Astrocyte (in vitro differentiated cells and primary cell): ENCODE measurements around the gene MXRA8. TPM values are rescaled to one million over a fixed set of nuclear protein-coding genes. Genes with fewer than 3 reads are reported as not detected.

Experiments
- DNase-seq: peaks from one replicate; pipeline ENCODE4 v3.0.0-alpha.2; 2010; ENCODE audit warnings: low read depth
- FAIRE-seq: peaks from 2 replicates; lab custom pipeline; 2011; peaks lifted over from hg19 to GRCh38; lab: Jason Lieb, UNC
- H2AFZ ChIP-seq: 2 replicates; pipeline ENCODE4 v1.6.0; 2012; ENCODE audit warnings: low read depth, low read length, inconsistent platforms
- H3K27ac ChIP-seq: 2 replicates; pipeline ENCODE4 v1.5.1; 2011; ENCODE audit warnings: low read depth, low read length, inconsistent platforms
- H3K27me3 ChIP-seq: 2 replicates; pipeline ENCODE4 v1.6.0; 2011; ENCODE audit warnings: low read length, inconsistent platforms; ENCODE audit not compliant: insufficient read depth
- H3K36me3 ChIP-seq: 2 replicates; pipeline ENCODE4 v1.5.1; 2011; ENCODE audit warnings: low read length, inconsistent platforms; ENCODE audit not compliant: insufficient read depth
- H3K4me1 ChIP-seq: 2 replicates; pipeline ENCODE4 v1.5.1; 2011; ENCODE audit warnings: low read length, inconsistent platforms; ENCODE audit not compliant: insufficient read depth
- H3K4me2 ChIP-seq: 2 replicates; pipeline ENCODE4 v1.6.0; 2012; ENCODE audit warnings: low read length, inconsistent platforms
- H3K4me3 ChIP-seq: 2 replicates; pipeline ENCODE4 v1.5.1; 2011; ENCODE audit warnings: low read depth, mild to moderate bottlenecking, low read length, inconsistent platforms; ENCODE audit not compliant: insufficient read depth
- H3K79me2 ChIP-seq: 2 replicates; pipeline ENCODE4 v1.6.0; 2012; ENCODE audit warnings: mild to moderate bottlenecking, low read length, inconsistent platforms; ENCODE audit not compliant: insufficient read depth
- H3K9ac ChIP-seq: 2 replicates; pipeline ENCODE4 v1.6.0; 2012; ENCODE audit warnings: mild to moderate bottlenecking, low read length, inconsistent platforms
- H3K9me3 ChIP-seq: 2 replicates; pipeline ENCODE4 v1.5.1; 2012; ENCODE audit warnings: low read depth, mild to moderate bottlenecking, low read length, inconsistent platforms; ENCODE audit not compliant: insufficient read depth
- H4K20me1 ChIP-seq: 2 replicates; pipeline ENCODE4 v1.6.0; 2012; ENCODE audit warnings: low read length, inconsistent platforms; ENCODE audit not compliant: insufficient read depth
- H3K27ac Mint-ChIP-seq: one replicate; pipeline ENCODE4 v1.8.0; 2021; ENCODE audit warnings: mild to moderate bottlenecking, mixed read lengths; ENCODE audit not compliant: unreplicated experiment
- H3K27me3 Mint-ChIP-seq: one replicate; pipeline ENCODE4 v1.8.0; 2021; ENCODE audit warnings: low read depth, mixed read lengths; ENCODE audit not compliant: unreplicated experiment
- H3K36me3 Mint-ChIP-seq: one replicate; pipeline ENCODE4 v1.8.0; 2021; ENCODE audit warnings: low read depth, mixed read lengths; ENCODE audit not compliant: unreplicated experiment
- H3K4me1 Mint-ChIP-seq: one replicate; pipeline ENCODE4 v1.8.0; 2021; ENCODE audit warnings: low read depth, mixed read lengths; ENCODE audit not compliant: unreplicated experiment
- H3K4me3 Mint-ChIP-seq: one replicate; pipeline ENCODE4 v1.8.0; 2021; ENCODE audit warnings: mild to moderate bottlenecking, moderate library complexity, mixed read lengths; ENCODE audit not compliant: unreplicated experiment
- H3K9me3 Mint-ChIP-seq: one replicate; pipeline ENCODE4 v1.8.0; 2021; ENCODE audit warnings: mild to moderate bottlenecking, mixed read lengths; ENCODE audit not compliant: unreplicated experiment
- EZH2 ChIP-seq: IDR thresholded peaks from 2 replicates; pipeline ENCODE4 v1.6.1; 2012; ENCODE audit warnings: mild to moderate bottlenecking, low read length, inconsistent platforms; ENCODE audit not compliant: insufficient read depth
- total RNA-seq: library from RNA; stranded (reverse); gene quantifications from 2 replicates; pipeline ENCODE4 v1.2.1, GENCODE V29; 2021
- TF ChIP-seq, protein P1 (sequence below): IDR thresholded peaks from 2 replicates; pipeline ENCODE4 v1.5.1; 2011; ENCODE audit warnings: low read depth, mild to moderate bottlenecking, inconsistent platforms, low read length, moderate library complexity; ENCODE audit not compliant: insufficient read depth

Gene MXRA8
- total RNA-seq, 1 donor from 2014 or later: 112 TPM

DNA sequence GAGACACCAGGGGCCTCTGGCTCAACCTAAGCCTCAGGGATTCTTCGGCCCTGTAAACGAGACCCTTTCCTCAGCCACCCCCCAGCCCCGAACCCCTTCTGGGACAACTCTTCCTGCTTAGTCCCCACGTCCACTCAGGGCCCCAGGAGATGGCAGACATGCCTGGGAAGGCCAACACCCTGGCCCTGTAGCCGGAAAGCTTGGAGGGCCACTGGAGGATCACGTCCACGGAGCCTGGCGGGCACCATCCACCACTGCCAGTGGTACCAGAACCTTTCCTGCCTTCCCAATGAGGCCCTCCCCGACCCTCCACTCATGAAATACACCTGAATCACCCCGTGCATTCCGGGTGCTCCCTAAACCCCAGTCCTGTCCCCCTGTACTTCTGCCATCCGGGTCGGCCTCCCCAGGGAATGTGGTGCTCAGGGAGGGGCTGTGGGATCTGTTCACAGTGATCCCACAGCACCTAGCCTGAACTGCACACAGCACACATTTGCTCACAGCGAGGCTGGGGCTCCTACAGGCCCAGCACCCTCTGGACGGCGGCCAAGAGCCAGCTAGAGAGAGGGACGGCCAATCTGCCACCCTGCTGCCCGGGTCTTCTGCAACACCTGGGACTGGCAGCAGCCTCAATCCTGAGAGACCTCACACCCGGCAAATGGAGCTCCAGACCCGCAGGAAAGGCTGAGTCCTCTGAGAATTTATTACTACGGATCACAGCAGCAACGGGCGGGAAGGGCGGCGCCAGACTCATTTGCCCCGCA lies 14.9 kb upstream of the MXRA8 start:
- H3K36me3 Mint-ChIP-seq: peaks cover 2% of the 10 kb centered on the region
- FAIRE-seq: no peak
- Histone ChIP-seq H3K27ac (no peak overlapping the region), H3K36me3 (peaks cover 3% of the 10 kb centered on the region), H3K79me2 (peaks cover 34% of the 10 kb centered on the region), H3K9ac (peak overlapping the region; percentile 94), H3K27me3 (no peaks in the 10 kb centered on the region), H3K9me3 (no peaks in the 10 kb centered on the region), H4K20me1 (peaks cover 26% of the 10 kb centered on the region), H3K4me1 (peaks cover 18% of the 10 kb centered on the region), H3K4me3 (peak overlapping the region; percentile 78), H2AFZ (no peak overlapping the region), H3K4me2 (peak overlapping the region; percentile 91)
- peaks cover 10% of the 10 kb centered on the region for H3K4me1 Mint-ChIP-seq
- H3K4me3 Mint-ChIP-seq: peak overlapping the region; percentile 86
- H3K27me3 Mint-ChIP-seq: no peaks in the 10 kb centered on the region
- no peaks in the 10 kb centered on the region for H3K9me3 Mint-ChIP-seq
- DNase-seq: no peak
- H3K27ac Mint-ChIP-seq: peak overlapping the region; percentile 47
- no peak for TF ChIP-seq EZH2
- TF ChIP-seq, protein P1, sequence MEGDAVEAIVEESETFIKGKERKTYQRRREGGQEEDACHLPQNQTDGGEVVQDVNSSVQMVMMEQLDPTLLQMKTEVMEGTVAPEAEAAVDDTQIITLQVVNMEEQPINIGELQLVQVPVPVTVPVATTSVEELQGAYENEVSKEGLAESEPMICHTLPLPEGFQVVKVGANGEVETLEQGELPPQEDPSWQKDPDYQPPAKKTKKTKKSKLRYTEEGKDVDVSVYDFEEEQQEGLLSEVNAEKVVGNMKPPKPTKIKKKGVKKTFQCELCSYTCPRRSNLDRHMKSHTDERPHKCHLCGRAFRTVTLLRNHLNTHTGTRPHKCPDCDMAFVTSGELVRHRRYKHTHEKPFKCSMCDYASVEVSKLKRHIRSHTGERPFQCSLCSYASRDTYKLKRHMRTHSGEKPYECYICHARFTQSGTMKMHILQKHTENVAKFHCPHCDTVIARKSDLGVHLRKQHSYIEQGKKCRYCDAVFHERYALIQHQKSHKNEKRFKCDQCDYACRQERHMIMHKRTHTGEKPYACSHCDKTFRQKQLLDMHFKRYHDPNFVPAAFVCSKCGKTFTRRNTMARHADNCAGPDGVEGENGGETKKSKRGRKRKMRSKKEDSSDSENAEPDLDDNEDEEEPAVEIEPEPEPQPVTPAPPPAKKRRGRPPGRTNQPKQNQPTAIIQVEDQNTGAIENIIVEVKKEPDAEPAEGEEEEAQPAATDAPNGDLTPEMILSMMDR: no peak

DNA sequence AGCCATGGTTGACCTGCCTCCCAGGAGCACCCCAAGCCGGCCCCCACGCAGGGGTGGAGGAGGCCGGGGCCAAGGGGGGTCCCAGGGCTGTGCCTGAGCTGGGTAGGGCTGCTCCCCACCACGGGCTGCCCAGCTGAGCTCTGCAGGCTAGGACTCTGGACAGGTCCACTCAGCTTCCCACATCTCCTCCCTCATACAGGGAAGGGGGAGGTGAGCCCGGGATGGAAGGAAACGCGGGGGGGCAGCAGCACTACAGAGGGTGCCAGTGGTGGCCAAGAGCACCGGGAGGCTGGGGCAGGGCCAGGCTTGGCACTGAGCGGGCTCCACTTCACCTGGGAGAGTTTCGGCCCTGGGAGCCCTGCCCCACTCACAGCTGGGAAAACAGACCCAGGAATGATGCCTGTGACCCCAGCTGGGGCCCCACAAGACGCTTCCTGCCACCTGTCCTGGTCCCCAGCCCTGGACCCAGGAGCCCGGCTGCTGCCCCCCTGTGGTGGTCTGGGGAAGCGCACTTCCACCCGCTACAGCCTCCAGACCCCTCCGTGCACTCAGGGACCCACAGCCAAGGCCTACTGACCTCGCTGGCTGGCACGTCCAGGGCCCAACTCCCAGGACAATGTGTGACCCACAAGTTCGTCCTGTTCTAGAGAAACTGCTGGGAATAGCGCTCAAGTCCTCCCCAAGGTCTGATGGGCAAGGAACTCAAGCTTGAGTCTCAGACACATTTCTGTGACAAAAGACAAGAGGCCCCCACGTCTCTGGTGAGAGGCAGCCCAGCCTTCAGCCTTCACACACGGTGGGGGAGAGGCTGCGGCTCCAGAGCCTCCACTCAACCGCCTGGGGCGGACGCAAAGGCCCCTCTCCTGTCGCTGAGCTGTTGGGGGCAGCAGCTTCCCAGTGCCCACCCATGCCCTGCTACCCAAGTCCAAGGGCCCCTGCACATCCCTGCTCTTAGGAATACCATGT lies 13.7 kb upstream of the MXRA8 start:
- Mint-ChIP-seq H3K4me1 (peaks cover 10% of the 10 kb centered on the region), H3K4me3 (no peak overlapping the region), H3K27me3 (no peaks in the 10 kb centered on the region), H3K36me3 (peaks cover 2% of the 10 kb centered on the region), H3K9me3 (no peaks in the 10 kb centered on the region), H3K27ac (no peak overlapping the region)
- no peak overlapping the region for H3K4me3 ChIP-seq
- FAIRE-seq (no peak), DNase-seq (no peak)
- H3K36me3 ChIP-seq: peaks cover 3% of the 10 kb centered on the region
- no peaks in the 10 kb centered on the region for H3K27me3 ChIP-seq
- peaks cover 34% of the 10 kb centered on the region for H3K79me2 ChIP-seq
- no peak overlapping the region for H3K4me2 ChIP-seq
- H3K9me3 ChIP-seq: peaks cover 4% of the 10 kb centered on the region
- H2AFZ ChIP-seq: no peak overlapping the region
- no peak overlapping the region for H3K27ac ChIP-seq
- peaks cover 26% of the 10 kb centered on the region for H4K20me1 ChIP-seq
- peaks cover 18% of the 10 kb centered on the region for H3K4me1 ChIP-seq
- no peak for TF ChIP-seq EZH2
- TF ChIP-seq, protein P1: peak; percentile 65
- H3K9ac ChIP-seq: no peak overlapping the region
